ENCODE data around the gene HIBADH.

HIBADH gene

GRCh38 chr7:27662490-27663205 lies at the start of gene HIBADH:
TSS of gene HIBADH (minus strand) at chr7:27662883. CDS start at chr7:27662788, 95 bp downstream.
- DNase-seq = peak; percentile 49

GRCh38 chr7:27712217-27712616 lies 49.5 kb upstream of the HIBADH start:
- no peak for DNase-seq

GRCh38 chr7:27709137-27710075 lies 46.7 kb upstream of the HIBADH start:
- no peak for DNase-seq

- DNase-seq = no peak
These were observed 45.8 kb upstream of the HIBADH start for GRCh38 chr7:27708485-27708884.

- DNase-seq = no peak
These were observed 42.5 kb upstream of the HIBADH start for GRCh38 chr7:27705200-27705594.

- DNase-seq = no peak
These were observed 41.9 kb upstream of the HIBADH start for GRCh38 chr7:27704422-27705199.

- DNase-seq = no peak
These were observed 40.5 kb upstream of the HIBADH start for GRCh38 chr7:27703181-27703580.

- DNase-seq = no peak
These were observed 37.8 kb upstream of the HIBADH start for GRCh38 chr7:27700501-27700900.

GRCh38 chr7:27699751-27700150 lies 37.1 kb upstream of the HIBADH start:
- DNase-seq = no peak

GRCh38 chr7:27697861-27698430 lies 35.3 kb upstream of the HIBADH start:
- DNase-seq = no peak

- DNase-seq = no peak
These were observed 32.4 kb upstream of the HIBADH start for GRCh38 chr7:27695096-27695495.

GRCh38 chr7:27693794-27694193 lies 31.1 kb upstream of the HIBADH start:
- no peak for DNase-seq

GRCh38 chr7:27690649-27691048 lies 28.0 kb upstream of the HIBADH start:
- no peak for DNase-seq

- no peak for DNase-seq
These were observed 27.0 kb upstream of the HIBADH start for GRCh38 chr7:27689591-27690164.

- no peak for DNase-seq
These were observed 26.5 kb upstream of the HIBADH start for GRCh38 chr7:27689150-27689549.

- no peak for DNase-seq
These were observed 26.0 kb upstream of the HIBADH start for GRCh38 chr7:27688646-27689045.

- no peak for DNase-seq
These were observed 25.4 kb upstream of the HIBADH start for GRCh38 chr7:27688056-27688455.

GRCh38 chr7:27686315-27686714 lies 23.6 kb upstream of the HIBADH start:
- DNase-seq = no peak

GRCh38 chr7:27685893-27686292 lies 23.2 kb upstream of the HIBADH start:
- DNase-seq = no peak

GRCh38 chr7:27685209-27685608 lies 22.5 kb upstream of the HIBADH start:
- no peak for DNase-seq

- DNase-seq = no peak
These were observed 21.8 kb upstream of the HIBADH start for GRCh38 chr7:27684491-27684890.

- no peak for DNase-seq
These were observed 17.9 kb upstream of the HIBADH start for GRCh38 chr7:27680610-27681009.
